Effector CD4-positive, alpha-beta T cell (primary cell): ENCODE data around the gene PRDM16.
"Not testable (repeated sequence)": the region's sequence is repeated elsewhere in the genome, so short reads cannot be mapped to it uniquely, and the experiment has no call there.

Experiments used
- DNase-seq: peaks from one replicate; pipeline ENCODE4 v3.0.0-alpha.2; 2020

Gene PRDM16

DNA sequence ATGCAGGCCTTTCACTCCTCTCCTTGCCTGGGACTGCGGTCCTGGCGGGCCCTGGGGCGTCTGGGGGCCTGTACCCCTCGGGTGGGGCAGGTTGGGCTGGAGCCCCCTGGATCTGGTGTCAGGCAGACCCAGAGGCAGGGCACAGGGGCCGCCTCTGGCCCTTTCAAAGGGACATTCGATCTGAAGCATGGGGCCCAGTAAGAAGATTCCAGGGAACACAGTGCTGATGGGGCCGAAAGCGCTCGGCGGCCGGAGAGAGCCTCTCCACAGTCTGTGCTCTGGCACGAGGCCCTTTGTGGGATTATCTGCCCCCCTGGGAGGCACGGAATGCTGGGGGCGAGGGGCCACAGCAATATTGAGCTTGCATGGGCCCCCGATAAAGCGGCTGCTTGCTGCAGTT lies 15.2 kb downstream of the PRDM16 start:
- DNase-seq, result no peak

DNA sequence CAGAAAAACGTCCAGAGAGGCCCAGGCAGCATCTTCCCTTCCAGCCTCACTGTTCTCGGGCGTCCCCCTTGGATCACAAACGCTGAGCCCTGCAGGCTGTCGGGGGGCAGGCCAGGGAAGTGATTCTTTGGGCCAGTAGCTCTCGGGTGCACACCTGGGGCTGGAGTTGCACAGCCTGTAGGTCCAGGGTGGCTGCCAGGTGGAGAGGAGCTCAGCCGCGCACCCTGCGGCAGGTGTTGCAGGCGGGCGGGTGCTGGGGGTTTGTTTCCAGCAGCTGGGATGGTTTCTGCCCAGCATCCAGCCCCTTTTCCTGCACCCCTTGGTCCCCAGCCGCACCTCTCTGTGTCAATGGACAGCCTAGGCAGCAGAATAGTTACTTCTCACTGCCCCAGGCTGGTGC lies 15.7 kb downstream of the PRDM16 start:
- DNase-seq, result no peak

GRCh38 chr1:3085721-3086120 lies 16.7 kb downstream of the PRDM16 start:
- no peak for DNase-seq

DNA sequence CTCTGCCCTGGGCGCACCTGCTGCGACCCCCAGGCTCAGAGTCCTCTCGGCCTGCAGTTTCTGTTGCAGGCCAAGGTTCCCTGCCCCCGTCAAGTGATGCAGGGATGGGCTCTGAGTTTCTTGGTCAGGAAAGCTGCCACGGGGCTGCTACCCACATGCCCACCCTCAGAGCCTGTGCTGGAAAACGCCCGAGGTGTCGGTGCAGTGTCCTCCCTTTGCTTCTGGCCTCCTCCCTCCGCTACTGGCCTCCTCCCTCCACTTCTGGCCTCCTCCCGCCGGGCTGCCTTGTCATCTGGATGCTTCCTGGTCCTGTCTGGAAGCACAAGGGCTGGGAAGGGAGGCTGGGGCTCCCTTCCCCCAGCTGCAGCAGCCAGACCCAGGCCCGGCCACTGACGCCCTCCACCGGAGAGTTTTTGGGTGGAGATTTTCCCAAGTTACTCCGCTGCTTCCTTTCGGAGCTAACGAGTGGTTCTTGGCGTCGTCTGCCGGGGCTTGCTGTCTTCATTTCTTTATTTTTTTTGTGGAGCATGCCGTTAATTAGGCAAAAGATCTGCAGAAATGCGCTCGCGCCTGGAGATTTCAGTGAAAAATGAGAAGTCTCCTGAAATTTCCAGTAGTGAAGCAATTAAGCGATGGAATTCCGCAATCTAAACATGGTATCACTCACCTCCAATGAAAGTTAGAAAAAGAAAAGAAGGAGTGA lies 17.4 kb downstream of the PRDM16 start:
- no peak for DNase-seq

DNA sequence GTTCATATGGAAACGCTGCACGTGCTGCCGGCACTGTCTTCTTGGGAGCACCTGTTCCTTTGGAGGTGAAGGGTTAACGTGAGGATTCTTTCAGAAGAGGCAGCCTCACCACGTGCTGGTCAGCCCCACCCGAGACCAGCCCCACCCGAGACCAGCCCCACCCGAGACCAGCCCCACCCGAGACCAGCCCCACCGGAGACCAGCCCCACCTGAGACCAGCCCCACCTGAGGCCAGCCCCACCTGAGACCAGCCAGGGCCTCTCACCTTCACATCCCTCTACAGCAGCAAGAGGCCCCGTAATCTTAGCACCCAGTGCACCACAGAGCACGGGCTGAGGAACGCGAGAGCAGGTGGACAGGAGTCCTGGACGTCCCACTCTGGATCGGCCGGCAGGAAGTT lies 18.0 kb downstream of the PRDM16 start:
- DNase-seq, result no peak

DNA sequence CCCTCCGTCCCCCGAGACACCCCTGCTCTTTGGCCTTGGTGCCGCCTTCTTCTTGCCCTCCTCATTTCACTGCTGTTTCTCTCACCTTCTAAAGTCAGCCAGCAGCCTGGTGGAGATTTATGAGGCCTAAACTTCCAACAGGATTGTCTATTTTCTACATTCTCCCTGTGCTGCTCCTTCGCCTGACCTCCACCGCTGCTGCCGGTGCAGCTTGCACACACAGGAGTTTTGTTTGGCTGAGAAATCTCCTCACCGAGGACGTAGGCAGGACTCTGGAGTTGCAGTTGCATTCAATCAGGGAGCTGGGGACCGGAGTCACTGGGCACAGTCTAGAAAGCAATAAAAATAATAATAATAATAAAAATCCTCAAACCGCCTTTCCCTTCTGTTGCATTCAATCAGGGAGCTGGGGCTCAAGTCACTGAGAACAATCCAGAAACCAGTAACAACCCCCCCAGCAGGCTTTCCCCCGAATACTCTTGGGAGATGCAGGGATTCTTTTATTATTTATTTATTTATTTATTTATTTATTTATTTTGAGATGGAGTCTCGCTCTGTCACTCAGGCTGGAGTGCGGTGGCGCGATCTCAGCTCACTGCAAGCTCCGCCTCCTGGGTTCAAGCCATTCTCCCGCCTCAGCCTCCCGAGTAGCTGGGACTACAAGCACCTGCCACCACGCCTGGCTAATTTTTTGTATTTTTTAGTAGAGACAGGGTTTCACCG lies 19.1 kb downstream of the PRDM16 start:
- DNase-seq, result not testable (repeated sequence)

DNA sequence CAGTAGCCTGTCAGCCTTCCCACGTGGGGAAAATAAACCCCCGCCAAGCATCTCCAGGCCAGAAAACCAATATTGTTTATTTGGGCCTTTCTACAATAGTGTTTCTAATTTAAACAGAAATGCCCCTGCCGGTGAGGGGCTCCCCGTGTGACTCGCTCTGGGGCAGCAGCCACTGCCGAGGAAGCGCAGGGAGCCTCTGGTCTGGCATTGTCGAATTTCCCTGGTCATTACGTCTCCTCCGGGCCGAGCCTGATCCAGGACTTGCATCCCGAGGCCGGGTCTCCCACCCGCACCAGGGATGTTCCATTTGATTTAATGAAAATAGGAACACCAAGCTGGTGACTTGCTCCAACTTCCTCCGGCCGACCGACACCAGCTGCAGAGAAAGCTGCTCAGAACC lies 20.5 kb downstream of the PRDM16 start:
- DNase-seq, result no peak

- no peak for DNase-seq
Measured at GRCh38 chr1:3091334-3091733, 22.3 kb downstream of the PRDM16 start.

- DNase-seq, result no peak
Measured at GRCh38 chr1:3092530-3092929, 23.5 kb downstream of the PRDM16 start.

DNA sequence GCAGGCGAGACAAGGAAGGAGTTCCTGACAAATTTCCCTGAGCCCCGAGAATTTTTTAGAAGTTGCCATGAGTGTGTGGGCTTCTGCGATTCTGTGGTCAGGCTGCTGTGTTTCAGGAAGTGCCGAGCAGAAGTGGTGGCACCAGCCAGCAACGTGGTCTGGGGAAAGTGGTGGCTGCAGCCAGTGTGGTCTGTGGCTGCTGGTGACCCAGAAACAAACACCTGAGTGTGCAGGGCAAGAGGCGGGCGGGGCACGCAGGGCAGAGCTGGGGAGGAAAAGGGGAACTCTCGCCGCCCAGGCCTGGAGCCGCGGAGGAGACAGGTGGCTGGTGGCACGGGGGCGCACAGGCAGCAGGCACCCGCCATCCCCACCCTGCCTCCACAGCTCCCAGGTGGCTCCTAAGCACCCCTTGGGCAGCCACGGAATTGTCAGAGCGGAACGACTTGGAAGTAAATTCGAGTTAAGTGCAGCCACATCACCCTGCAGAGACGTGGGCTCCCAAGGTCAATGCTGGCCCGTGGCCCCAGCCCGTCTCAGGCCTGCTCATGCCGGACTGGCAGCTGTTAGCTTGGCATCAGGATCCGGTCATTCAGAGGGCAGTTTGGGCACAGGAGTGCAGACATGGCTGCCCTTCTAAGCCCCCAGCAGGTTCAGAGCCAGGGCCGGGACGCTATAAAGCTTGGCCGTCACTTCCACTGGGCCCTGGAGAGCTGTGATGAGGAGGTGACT lies 25.1 kb downstream of the PRDM16 start:
- DNase-seq, result no peak

DNA sequence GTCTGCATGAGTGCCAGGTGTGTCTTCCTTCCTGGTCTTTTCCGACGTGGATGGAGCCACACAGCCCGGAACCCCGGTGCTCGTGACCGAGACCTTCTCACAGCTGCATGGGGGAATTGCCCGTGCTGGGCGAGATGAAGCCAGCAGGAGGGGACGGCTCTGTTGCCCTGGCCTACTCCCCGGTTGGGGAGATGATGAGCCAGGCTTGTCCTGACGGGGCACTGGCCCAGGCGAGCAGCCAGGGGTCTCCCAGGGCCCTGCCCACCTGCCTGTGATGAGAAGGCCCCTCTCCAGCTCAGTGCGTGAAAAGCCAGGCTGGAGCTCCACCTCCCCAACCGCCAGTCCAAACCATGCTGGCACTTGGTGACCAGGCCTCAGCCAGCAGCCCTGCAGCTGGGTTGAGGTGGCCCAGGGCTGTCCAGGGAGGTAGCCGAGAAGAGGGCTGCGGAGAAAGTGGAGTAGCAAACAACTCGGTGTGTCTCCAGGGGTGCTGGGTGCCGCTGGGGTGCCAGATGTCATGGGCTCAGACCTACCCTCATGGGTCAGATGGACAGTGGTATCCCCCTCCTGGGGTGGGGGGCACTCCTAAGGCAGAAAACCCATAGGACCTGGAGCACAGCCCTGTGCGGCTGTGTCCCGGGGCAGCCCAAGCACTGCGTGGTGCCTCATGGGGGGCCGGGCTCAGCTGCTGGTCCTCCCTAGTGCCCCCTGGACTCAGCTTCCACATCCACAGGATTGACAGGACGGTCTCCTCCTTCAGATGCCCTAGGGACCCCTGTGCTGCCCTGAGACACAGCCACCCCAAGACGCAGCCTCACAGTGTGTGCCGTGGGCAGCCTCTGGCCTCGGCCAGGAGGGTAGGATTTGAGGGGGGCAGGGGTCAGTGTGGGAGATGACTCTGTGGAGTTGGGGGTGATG lies 26.1 kb downstream of the PRDM16 start:
- no peak for DNase-seq

DNA sequence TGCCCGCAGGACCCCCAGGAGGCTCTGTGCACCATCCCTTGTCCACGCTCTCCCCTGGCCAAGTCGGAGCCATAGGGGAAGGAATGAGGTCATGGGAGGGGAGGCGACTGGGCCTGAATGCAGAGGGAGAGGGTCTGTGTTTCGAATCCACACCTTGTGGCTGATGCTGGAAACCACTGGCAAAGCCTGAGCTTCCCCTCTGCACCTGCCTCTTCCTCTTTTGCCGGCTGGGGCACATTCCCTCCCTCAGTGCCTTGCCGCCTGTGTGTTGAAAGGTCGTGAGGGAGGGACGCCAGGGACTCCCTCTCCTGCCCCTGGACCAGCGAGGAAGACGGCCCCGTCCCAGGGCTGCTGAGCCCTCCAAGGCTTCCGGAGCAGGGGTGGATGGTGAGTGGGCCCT lies 27.3 kb downstream of the PRDM16 start:
- DNase-seq, result no peak

DNA sequence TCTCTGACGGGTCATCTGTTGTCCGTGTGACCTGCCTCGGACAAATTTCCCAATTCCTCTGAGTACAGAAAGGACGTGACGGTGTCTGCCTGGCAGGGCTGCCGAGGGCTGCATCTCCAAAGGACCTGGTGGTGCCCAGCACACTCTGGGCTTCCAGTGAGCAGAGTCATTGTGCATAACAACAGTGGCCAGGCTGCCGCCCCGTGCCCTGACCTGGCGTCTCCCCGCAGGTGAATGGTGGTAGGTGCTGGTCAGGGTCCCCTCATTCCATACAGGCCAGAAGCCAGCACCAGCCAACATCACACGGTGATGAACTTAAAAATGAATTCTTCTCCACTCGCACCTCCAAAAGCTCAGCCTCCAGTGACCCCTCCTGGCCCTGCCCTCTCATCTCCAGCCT lies 28.2 kb downstream of the PRDM16 start:
- no peak for DNase-seq

DNA sequence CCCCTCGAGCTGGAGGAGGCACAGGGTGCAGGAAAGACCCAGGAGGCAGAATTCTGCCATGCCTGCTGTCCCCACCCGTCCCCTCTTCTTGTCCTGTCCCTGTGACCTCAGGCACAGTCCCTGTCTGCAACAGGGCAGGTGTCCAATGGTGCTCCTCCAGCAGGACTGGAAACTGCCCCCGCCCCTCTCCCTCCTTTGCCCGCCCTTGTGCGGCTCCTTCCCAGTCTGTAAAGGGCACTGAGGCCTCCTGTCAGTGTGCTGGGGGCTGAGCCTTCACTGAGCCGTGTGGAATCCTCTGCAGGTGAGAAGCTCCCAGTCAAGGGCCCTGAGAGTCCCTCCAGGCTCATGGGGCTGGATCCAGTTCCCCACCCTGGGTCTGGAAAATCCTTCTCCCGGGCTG lies 28.9 kb downstream of the PRDM16 start:
- no peak for DNase-seq

DNA sequence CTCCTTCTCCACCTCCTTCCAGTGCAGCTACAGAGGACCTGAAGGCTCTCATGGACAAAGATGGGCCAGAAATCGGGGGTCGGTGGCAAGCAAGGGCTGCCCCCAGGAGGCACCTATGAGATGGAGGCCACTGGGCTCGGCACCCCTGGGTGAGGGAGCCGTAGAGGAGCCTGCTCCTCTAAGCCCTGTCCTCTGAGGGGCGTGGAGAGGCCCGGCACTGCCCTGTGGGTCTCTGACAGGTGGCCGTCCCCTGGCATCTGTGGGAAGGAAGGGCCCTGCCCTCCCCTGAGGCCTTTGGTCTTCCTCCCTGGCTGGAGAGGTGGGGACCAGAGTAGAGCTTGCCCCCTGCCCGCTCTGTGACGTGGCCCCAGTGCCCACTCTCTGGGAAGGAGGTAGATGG lies 30.9 kb downstream of the PRDM16 start:
- DNase-seq, result no peak

DNA sequence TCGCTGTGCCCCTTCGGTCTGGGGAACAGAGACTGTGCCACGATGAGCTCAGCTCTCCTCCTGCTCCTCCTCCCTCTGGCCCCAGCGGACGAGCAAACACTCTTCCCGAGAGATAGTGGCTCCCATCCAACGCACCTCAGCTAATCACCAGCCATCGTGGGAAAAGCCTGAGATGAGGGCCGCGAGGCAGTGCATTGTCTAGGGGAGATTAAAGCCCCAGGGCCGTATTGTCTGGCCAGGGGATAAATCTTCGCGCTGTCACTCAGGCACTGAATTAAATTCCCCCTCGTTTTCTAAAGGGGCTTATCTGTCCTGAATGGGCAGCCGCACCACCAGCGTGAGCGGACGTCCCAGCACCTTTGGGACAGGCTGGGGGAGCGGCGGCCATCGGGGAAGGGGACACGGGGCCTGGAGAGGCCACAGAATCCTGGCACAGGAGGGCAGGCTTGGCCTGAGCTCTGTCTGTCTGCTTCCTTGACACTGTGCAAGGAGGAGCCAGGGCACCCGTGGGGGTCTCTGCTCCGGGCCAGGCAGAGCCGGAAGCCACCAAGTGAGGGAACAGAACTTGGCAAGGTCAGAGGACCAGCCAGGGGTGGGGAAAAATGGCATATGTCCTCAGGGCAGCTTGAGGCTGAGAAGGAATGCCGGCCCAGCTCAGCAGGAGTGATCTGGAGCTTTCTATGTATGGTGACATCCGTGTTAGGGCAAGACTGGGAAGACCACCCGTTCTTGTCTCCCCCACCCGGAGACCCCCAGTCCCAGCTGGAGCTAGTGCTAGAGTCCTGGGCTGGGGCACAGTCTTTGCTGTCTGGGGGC lies 32.3 kb downstream of the PRDM16 start:
- no peak for DNase-seq

DNA sequence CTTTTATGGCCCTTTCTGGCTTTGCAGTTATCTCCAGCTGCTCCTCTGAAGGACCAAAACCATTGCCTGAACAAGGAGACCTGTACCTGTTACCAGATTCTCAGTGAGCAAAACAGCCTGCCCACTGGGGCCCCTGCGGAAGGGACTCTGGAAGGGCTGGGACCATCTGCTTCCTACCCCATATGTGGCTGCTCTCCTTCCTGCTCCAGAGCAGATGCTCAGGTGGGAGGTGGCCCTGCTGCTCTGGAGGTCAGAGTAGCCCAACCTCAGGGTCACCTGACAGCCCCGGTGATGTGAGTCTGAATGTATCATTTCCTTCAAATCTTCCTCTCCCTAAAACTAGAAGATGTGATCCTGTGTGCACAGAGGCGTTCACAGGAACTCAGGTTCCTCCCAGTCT lies 33.6 kb downstream of the PRDM16 start:
- no peak for DNase-seq

DNA sequence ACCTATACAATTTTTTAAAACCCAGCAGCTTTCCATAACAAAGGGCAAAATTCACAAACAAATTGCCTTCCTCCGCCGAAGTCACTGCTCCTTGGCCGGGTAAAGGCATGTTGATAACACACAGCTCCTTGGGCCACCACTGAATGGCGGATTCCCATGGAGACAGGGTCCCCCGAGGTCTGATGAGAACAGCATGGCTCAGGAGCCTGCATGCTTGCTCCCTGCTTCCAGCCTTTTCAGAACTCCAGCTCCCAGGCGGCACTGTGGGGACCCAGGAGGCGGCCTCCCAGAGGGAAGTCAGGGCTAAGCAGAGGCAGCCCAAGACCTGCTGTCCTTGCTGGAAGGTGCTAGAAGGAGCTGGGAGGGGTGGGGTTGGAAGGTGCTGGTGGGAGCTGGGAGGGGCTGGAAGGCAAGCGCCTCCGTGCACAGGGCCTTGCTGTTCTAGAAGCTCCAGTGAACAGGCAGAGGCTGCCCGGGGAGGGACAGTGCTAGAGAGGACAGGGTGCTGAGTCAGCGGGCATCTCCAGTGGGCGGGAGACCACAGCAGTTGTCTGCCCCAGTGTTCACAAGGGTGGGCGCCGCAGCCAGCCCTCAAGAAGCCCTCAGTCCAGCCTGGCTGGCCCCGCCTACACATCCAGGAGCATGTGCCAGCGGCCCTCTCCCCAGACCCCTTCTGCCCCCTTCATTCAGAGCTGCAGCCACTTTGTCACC lies 35.1 kb downstream of the PRDM16 start:
- no peak for DNase-seq

GRCh38 chr1:3105167-3105863 lies 36.3 kb downstream of the PRDM16 start:
- no peak for DNase-seq

GRCh38 chr1:3106216-3106615 lies 37.2 kb downstream of the PRDM16 start:
- no peak for DNase-seq

DNA sequence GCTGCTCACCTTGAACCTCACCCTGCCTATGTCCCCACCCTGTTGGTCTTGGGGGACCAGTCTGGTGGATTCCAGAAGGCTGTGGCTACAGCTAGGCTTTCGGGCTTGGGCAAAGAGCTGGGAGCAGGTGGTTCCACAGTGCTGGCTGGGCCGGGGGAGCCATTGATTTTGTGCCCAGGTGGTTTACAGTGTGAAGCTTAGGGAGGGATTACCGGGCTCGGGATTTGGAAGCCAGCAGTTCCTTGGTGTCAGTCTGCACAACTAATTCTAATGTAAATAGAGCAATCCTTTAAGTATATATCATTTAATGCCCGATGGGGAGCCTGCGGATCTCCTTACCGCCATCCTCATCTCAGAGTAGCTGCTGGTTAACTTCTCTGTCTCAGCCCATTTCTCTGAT lies 38.2 kb downstream of the PRDM16 start:
- DNase-seq, result no peak
